Keratinocyte (primary cell): ENCODE measurements around the gene HIP1R.

Experiments
- CTCF ChIP-seq, 3 experiments: IDR thresholded peaks in 1 of 3; conservative IDR thresholded peaks in 1 of 3; optimal IDR thresholded peaks in 1 of 3; 2 replicates in 2 of 3; 3 replicates in 1 of 3; pipeline versions ENCODE3 to v1.5.1; 2011; ENCODE audit warnings: low read length in 3 of 3, mild to moderate bottlenecking in 3 of 3, moderate library complexity in 2 of 3, control low read depth in 1 of 3, inconsistent platforms in 1 of 3; ENCODE audit not compliant: insufficient read depth in 2 of 3; ENCODE audit errors: extremely low read depth in 1 of 3
- EZH2 ChIP-seq: IDR thresholded peaks from one replicate; pipeline ENCODE4 v1.6.1; 2012; ENCODE audit warnings: inconsistent platforms, mild to moderate bottlenecking, low read length, moderate library complexity

GRCh38 chr12:122855928-122856831, 20.9 kb downstream of the HIP1R start:
- TF ChIP-seq CTCF (optimal IDR thresholded peaks at IDR 0.05 in 1 of 3, IDR thresholded peaks at IDR 0.05 in 1 of 3, conservative IDR thresholded peaks at IDR 0.05 in 1 of 3; ENCODE audit: extremely low read depth in 1 of 3, insufficient read depth in 2 of 3, low read length in 3 of 3) (no peak), EZH2 (no peak)
